IMR-90 (cell line): Measurements from ENCODE around the gene TRMT6. TPM values are rescaled to one million over a fixed set of nuclear protein-coding genes. Genes with fewer than 3 reads are reported as not detected.

Source experiments
- ATAC-seq: fragments of 200-7000 bp; cut with Tn5 transposase; 2 replicates; pipeline ENCODE4 v1.9.1; 2020; ENCODE audit warnings: low read depth, mild to moderate bottlenecking, moderate library complexity
- BruUV-seq: library from RNA; stranded (reverse); fragments of 400-500 nt; replicated peaks from 2 replicates; lab custom pipeline; 2021; lab: Mats Ljungman, UMichigan
- CTCF ChIA-PET: fragments of 300-600 bp; formaldehyde crosslinking; extraction: SDS; loops from one replicate; lab custom pipeline; 2021; ENCODE audit warnings: antibody characterized with exemption; lab: Yijun Ruan, JAX
- POLR2A ChIA-PET: fragments of 300-600 bp; sonication (Branson Sonifier 250); formaldehyde crosslinking; loops from one replicate; lab custom pipeline; 2022; ENCODE audit warnings: antibody characterized with exemption; ENCODE audit not compliant: unreplicated experiment; lab: Charles Lee
- DNase-seq: peaks from one replicate; pipeline ENCODE4 v3.0.0; 2013
- H2AFZ ChIP-seq: replicated peaks from 2 replicates; pipeline ENCODE3; 2013; ENCODE audit warnings: low read length, mild to moderate bottlenecking; ENCODE audit not compliant: poor library complexity
- H2AK5ac ChIP-seq: 2 replicates; pipeline ENCODE4 v1.6.1; 2013; ENCODE audit warnings: low read depth, low read length, inconsistent platforms
- H2AK9ac ChIP-seq: replicated peaks from 2 replicates; pipeline ENCODE3; 2013; ENCODE audit warnings: mild to moderate bottlenecking, low read depth, low read length, moderate library complexity; ENCODE audit not compliant: poor library complexity
- H2BK120ac ChIP-seq: 2 replicates; pipeline ENCODE4 v1.6.1; 2013; ENCODE audit warnings: low read depth, low read length, inconsistent platforms
- H2BK15ac ChIP-seq: 3 replicates; pipeline ENCODE4 v1.6.1; 2013; ENCODE audit warnings: low read depth, low read length, inconsistent platforms
- H2BK20ac ChIP-seq: 2 replicates; pipeline ENCODE4 v1.6.1; 2013; ENCODE audit warnings: low read depth, mild to moderate bottlenecking, inconsistent platforms, low read length, moderate library complexity
- H2BK5ac ChIP-seq: 2 replicates; pipeline ENCODE4 v1.6.1; 2013; ENCODE audit warnings: mild to moderate bottlenecking, low read depth, low read length, inconsistent platforms; ENCODE audit not compliant: poor library complexity, severe bottlenecking
- H3K14ac ChIP-seq: replicated peaks from 2 replicates; pipeline ENCODE4 v1.6.1; 2013; ENCODE audit warnings: low read depth, low read length, inconsistent platforms
- H3K18ac ChIP-seq: 2 replicates; pipeline ENCODE4 v1.6.1; 2013; ENCODE audit warnings: low read depth, low read length, control low read depth
- H3K23ac ChIP-seq: 2 replicates; pipeline ENCODE4 v1.6.1; 2013; ENCODE audit warnings: low read depth, low read length, inconsistent platforms
- H3K27ac ChIP-seq: 2 replicates; pipeline ENCODE4 v1.5.1; 2013; ENCODE audit warnings: mild to moderate bottlenecking, control low read depth, low read length; ENCODE audit not compliant: insufficient read depth
- H3K27me3 ChIP-seq: 2 replicates; pipeline ENCODE4 v1.6.1; 2013; ENCODE audit warnings: low read length; ENCODE audit not compliant: control insufficient read depth, insufficient read depth
- H3K36me3 ChIP-seq: 2 replicates; pipeline ENCODE4 v1.6.1; 2013; ENCODE audit warnings: low read length, mixed read lengths; ENCODE audit not compliant: control insufficient read depth, insufficient read depth
- H3K4ac ChIP-seq: 2 replicates; pipeline ENCODE4 v1.6.1; 2013; ENCODE audit warnings: low read depth, low read length, inconsistent platforms
- H3K4me1 ChIP-seq: 2 replicates; pipeline ENCODE4 v1.6.1; 2013; ENCODE audit warnings: low read length, mixed read lengths; ENCODE audit not compliant: control insufficient read depth, insufficient read depth
- H3K4me2 ChIP-seq: 2 replicates; pipeline ENCODE4 v1.6.1; 2013; ENCODE audit warnings: low read depth, mild to moderate bottlenecking, control low read depth, low read length, moderate library complexity
- H3K4me3 ChIP-seq: 2 replicates; pipeline ENCODE4 v1.5.1; 2013; ENCODE audit warnings: low read depth, mild to moderate bottlenecking, control low read depth, low read length, moderate library complexity; ENCODE audit not compliant: insufficient read depth
- H3K56ac ChIP-seq: 2 replicates; pipeline ENCODE4 v1.6.1; 2013; ENCODE audit warnings: low read length, inconsistent platforms; ENCODE audit not compliant: insufficient read depth; ENCODE audit errors: extremely low read depth
- H3K79me1 ChIP-seq, 2 experiments: 2 replicates each; pipeline ENCODE4 v1.6.1; 2013; ENCODE audit warnings: low read length in 2 of 2, inconsistent platforms in 1 of 2, low read depth in 1 of 2
- H3K9ac ChIP-seq: 2 replicates; pipeline ENCODE4 v1.6.1; 2013; ENCODE audit warnings: low read depth, low read length, control low read depth
- H3K9me1 ChIP-seq: 2 replicates; pipeline ENCODE4 v1.6.1; 2013; ENCODE audit warnings: low read length, inconsistent platforms; ENCODE audit not compliant: insufficient read depth
- H3K9me3 ChIP-seq: 2 replicates; pipeline ENCODE4 v1.6.1; 2013; ENCODE audit warnings: low read length; ENCODE audit not compliant: control insufficient read depth, insufficient read depth
- H4K20me1 ChIP-seq: 2 replicates; pipeline ENCODE4 v1.6.1; 2013; ENCODE audit warnings: low read length, inconsistent platforms; ENCODE audit not compliant: insufficient read depth
- H4K5ac ChIP-seq: 2 replicates; pipeline ENCODE4 v1.6.1; 2013; ENCODE audit warnings: mild to moderate bottlenecking, low read depth, low read length, control low read depth
- H4K8ac ChIP-seq, 2 experiments: 2 replicates each; pipeline ENCODE4 v1.6.1; 2013; ENCODE audit warnings: low read depth in 2 of 2, low read length in 2 of 2, control low read depth in 1 of 2, inconsistent platforms in 1 of 2
- H4K91ac ChIP-seq: 2 replicates; pipeline ENCODE4 v1.6.1; 2013; ENCODE audit warnings: low read depth, low read length, inconsistent platforms; ENCODE audit not compliant: insufficient read depth
- CEBPB ChIP-seq: IDR thresholded peaks from 2 replicates; pipeline ENCODE4 v1.6.1; 2012; ENCODE audit warnings: low read depth, low read length, improper control_type of control experiment
- ELK1 ChIP-seq: fragments of 150-350 bp; IDR thresholded peaks from 2 replicates; pipeline ENCODE4 v1.6.1; 2016; ENCODE audit warnings: low read depth, mild to moderate bottlenecking, low read length, moderate library complexity, borderline replicate concordance
- MXI1 ChIP-seq: IDR thresholded peaks from 2 replicates; pipeline ENCODE4 v1.6.1; 2012; ENCODE audit warnings: low read depth, mild to moderate bottlenecking, low read length, moderate library complexity, borderline replicate concordance
- POLR2A ChIP-seq: IDR thresholded peaks from 2 replicates; pipeline ENCODE4 v1.6.1; 2012; ENCODE audit warnings: mild to moderate bottlenecking, low read depth, low read length
- RCOR1 ChIP-seq: IDR thresholded peaks from 2 replicates; pipeline ENCODE4 v1.6.1; 2012; ENCODE audit warnings: mild to moderate bottlenecking, low read length, improper control_type of control experiment; ENCODE audit not compliant: insufficient replicate concordance
- RFX5 ChIP-seq: IDR thresholded peaks from 2 replicates; pipeline ENCODE4 v1.8.0; 2012; ENCODE audit warnings: low read depth, mild to moderate bottlenecking, low read length, moderate library complexity
- USF2 ChIP-seq: fragments of 150-350 bp; IDR thresholded peaks from 2 replicates; pipeline ENCODE4 v1.6.1; 2017; ENCODE audit warnings: mild to moderate bottlenecking, antibody characterized with exemption, low read length, low read depth
- WGBS, 2 experiments: methylation state at CpG; one replicate each; pipeline versions ENCODE4 v1.1.5 to v1.1.7; 2013; ENCODE audit warnings: missing lambda C conversion rate in 2 of 2; ENCODE audit not compliant: insufficient read length in 1 of 2; ENCODE audit errors: extremely low coverage in 2 of 2; 5-methylcytosine and 5-hydroxymethylcytosine counted together
- dilution Hi-C: fragments of 300-500 bp; cut with HindIII; formaldehyde crosslinking; loops from one replicate; pipeline ENCODE4 v1.14.3; 2018; ENCODE audit warnings: low sequenced_read_pairs; ENCODE audit not compliant: unreplicated experiment
- in situ Hi-C: fragments of 300-500 bp; cut with MboI; formaldehyde crosslinking; loops from 3 replicates; pipeline ENCODE4 v1.14.3; 2019; ENCODE audit warnings: low sequenced_read_pairs, inconsistent platforms, mixed read lengths
- intact Hi-C: fragments of 100-400 bp; cut with micrococcal nuclease; formaldehyde crosslinking; loops from 2 replicates; pipeline ENCODE4 v1.10.0; 2022
- polyA plus RNA-seq, 3 experiments: library from polyadenylated mRNA; depleted of rRNA; stranded (reverse); fragments of >200 nt; gene quantifications; 2 replicates each; pipeline ENCODE4 v1.2.3, GENCODE V29; 2012; ENCODE audit warnings: low replicate concordance in 1 of 3
- total RNA-seq: library from RNA; depleted of rRNA; stranded (reverse); fragments of >200 nt; gene quantifications from 2 replicates; pipeline ENCODE4 v1.2.3, GENCODE V29; 2012

The TRMT6 gene
- total and polyA plus RNA-seq, 2 of the 4 experiments (the other 2 are of a cell fraction): 7.2 to 8.0 TPM

- H4K5ac ChIP-seq: no peak overlapping the region
- H4K91ac ChIP-seq: no peak overlapping the region
- no peak overlapping the region for H3K9ac ChIP-seq
- H3K4ac ChIP-seq: no peak overlapping the region
- no peak overlapping the region for H2AK9ac ChIP-seq
- H3K23ac ChIP-seq: no peak overlapping the region
- no peak overlapping the region for H2AK5ac ChIP-seq
- H4K20me1 ChIP-seq: no peaks in the 10 kb centered on the region
- no peak overlapping the region for H3K56ac ChIP-seq
- CTCF ChIA-PET: no interaction called here
- H2BK120ac ChIP-seq: no peak overlapping the region
- no peaks in the 10 kb centered on the region for H3K79me1 ChIP-seq
- no TSS peak for BruUV-seq
- H2BK15ac ChIP-seq: no peak overlapping the region
- POLR2A ChIA-PET: no interaction called here
- no peak overlapping the region for H2AFZ ChIP-seq
- no peak for DNase-seq
- H3K4me3 ChIP-seq: no peak overlapping the region
- no peaks in the 10 kb centered on the region for H3K4me1 ChIP-seq
- H3K9me3 ChIP-seq: no peaks in the 10 kb centered on the region
- no peak overlapping the region for H3K27ac ChIP-seq
- in situ Hi-C loops: no loop called here
- no peak overlapping the region for H3K4me2 ChIP-seq
- no peak overlapping the region for H4K8ac ChIP-seq
- H3K14ac ChIP-seq: no peak overlapping the region
- intact Hi-C loops: no loop called here
- WGBS, 2 experiments: no CpG with 5 or more reads among the region's 3 CpGs
- peaks cover 28% of the 10 kb centered on the region for H3K27me3 ChIP-seq
- H3K18ac ChIP-seq: no peak overlapping the region
- TF ChIP-seq USF2: no peak
- no peak for TF ChIP-seq MXI1
- TF ChIP-seq RCOR1: no peak
- TF ChIP-seq POLR2A: no peak
- no peak for TF ChIP-seq ELK1
- TF ChIP-seq RFX5: no peak
- TF ChIP-seq CEBPB: no peak
- no peaks in the 10 kb centered on the region for H3K9me1 ChIP-seq
- H3K36me3 ChIP-seq: no peaks in the 10 kb centered on the region
- no peak overlapping the region for H2BK5ac ChIP-seq
- ATAC-seq: no peak
- H2BK20ac ChIP-seq: no peak overlapping the region
- dilution Hi-C loops: no loop called here
These were observed 24.8 kb downstream of the TRMT6 start for GRCh38 chr20:5925551-5925950.
